Measurements from ENCODE around the gene NLE1. TPM values are rescaled to one million over a fixed set of nuclear protein-coding genes. Genes with fewer than 3 reads are reported as not detected.

Gene NLE1
- polyA plus RNA-seq, 1 donor (not counting 4 experiments of a cell fraction or from before 2014, with no cell fraction given), result 13.5 TPM

DNA sequence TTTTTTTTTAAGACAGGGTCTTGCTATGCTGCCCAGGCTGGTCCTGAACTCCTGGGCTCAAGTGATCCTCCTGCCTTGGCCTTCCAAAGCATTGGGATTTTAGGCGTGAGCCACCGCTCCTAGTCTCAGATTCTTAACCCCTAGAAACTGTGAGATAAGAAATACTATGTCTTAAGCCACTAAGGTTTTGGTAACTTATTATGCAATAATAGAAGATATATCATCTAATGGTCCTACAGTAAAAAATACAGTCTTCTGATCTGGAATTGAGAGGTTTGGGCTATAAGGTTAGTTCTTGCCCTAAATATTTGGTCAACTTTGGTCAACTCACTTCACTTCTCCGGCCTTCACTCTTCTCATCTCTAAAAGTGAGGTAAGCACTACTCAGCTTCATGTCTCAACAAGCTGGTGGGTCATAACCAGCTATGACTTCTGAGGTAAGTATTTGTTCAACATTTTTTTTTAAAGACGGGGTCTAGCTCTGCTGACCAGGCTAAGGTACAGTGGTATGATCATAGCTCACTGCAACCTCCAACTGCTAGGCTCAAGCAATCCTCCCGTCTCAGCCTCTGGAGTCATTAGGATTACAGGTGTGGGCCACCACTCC lies 37.2 kb downstream of the NLE1 start:
- Histone ChIP-seq H3K36me3 (ENCODE audit: control insufficient read depth in 2 of 2, extremely low read depth in 1 of 2, insufficient read depth in 2 of 2, low read length in 2 of 2) (peaks cover 3 to 4% of the 10 kb centered on the region in 2 experiments), H4K20me1 (ENCODE audit: control insufficient read depth, extremely low read depth, insufficient read depth, low read length) (no peaks in the 10 kb centered on the region), H3K9ac (ENCODE audit: control insufficient read depth, extremely low read depth, insufficient read depth, low read length) (no peak overlapping the region), H3K9me3 (ENCODE audit: control insufficient read depth, low read depth, low read length) (no peaks in the 10 kb centered on the region), H3K9me1 (ENCODE audit: control insufficient read depth, extremely low read depth, insufficient read depth, low read length) (no peaks in the 10 kb centered on the region), H3K4me1 (ENCODE audit: control insufficient read depth, extremely low read depth, insufficient read depth, low read length) (no peaks in the 10 kb centered on the region), H3K27ac (ENCODE audit: control insufficient read depth, insufficient read depth, low read length) (no peak overlapping the region), H3K4me2 (ENCODE audit: control insufficient read depth, extremely low read depth, insufficient read depth, low read depth, low read length) (no peak overlapping the region), H3K79me2 (ENCODE audit: control insufficient read depth, insufficient read depth, low read length) (no peaks in the 10 kb centered on the region), H3K4me3 (ENCODE audit: control insufficient read depth in 2 of 3, extremely low read depth in 1 of 3, insufficient read depth in 2 of 3, low read depth in 1 of 3, low read length in 3 of 3) (no peak overlapping the region), H2AFZ (ENCODE audit: control insufficient read depth, low read length) (no peak overlapping the region), H3K27me3 (ENCODE audit: control insufficient read depth, extremely low read depth, insufficient read depth, low read length) (no peaks in the 10 kb centered on the region)
- dilution Hi-C loops (cut with MboI; ENCODE audit: extremely low pct_ligation_motif_present, low sequenced_read_pairs), result no loop called here
- no peak for DNase-seq (ENCODE audit: low read depth, low spot score)
- TF ChIP-seq EZH2 (IDR thresholded peaks at IDR 0.05; ENCODE audit: low read length), result no peak
- TF ChIP-seq, protein P1, sequence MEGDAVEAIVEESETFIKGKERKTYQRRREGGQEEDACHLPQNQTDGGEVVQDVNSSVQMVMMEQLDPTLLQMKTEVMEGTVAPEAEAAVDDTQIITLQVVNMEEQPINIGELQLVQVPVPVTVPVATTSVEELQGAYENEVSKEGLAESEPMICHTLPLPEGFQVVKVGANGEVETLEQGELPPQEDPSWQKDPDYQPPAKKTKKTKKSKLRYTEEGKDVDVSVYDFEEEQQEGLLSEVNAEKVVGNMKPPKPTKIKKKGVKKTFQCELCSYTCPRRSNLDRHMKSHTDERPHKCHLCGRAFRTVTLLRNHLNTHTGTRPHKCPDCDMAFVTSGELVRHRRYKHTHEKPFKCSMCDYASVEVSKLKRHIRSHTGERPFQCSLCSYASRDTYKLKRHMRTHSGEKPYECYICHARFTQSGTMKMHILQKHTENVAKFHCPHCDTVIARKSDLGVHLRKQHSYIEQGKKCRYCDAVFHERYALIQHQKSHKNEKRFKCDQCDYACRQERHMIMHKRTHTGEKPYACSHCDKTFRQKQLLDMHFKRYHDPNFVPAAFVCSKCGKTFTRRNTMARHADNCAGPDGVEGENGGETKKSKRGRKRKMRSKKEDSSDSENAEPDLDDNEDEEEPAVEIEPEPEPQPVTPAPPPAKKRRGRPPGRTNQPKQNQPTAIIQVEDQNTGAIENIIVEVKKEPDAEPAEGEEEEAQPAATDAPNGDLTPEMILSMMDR (optimal IDR thresholded peaks at IDR 0.05 in 1 of 3, IDR thresholded peaks at IDR 0.05 in 1 of 3, conservative IDR thresholded peaks at IDR 0.05 in 1 of 3; ENCODE audit: extremely low read depth in 1 of 3, insufficient read depth in 2 of 3, low read length in 3 of 3), result no peak
- no peak for FAIRE-seq

DNA sequence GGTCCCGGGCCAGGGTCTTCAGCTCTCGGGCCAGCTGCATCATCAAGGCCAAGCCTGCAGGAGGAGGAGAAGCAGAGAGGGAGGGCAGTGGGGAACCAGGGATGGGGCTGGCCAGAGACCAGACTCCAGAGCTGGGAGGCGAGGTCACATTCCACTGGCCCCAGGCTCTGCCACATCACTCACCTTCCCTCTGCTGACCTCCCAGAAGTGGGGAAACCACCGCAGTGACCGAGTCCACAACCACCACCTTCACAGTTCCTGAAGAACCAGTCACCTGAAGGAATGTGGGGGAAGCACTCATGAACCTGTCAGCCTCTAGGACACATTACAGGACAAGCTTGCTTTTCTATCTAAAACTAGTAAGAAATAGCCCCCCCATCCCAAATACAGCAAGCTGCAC lies 38.8 kb downstream of the NLE1 start:
- Histone ChIP-seq H3K27ac (ENCODE audit: control insufficient read depth, insufficient read depth, low read length) (no peak overlapping the region), H3K9me1 (ENCODE audit: control insufficient read depth, extremely low read depth, insufficient read depth, low read length) (no peaks in the 10 kb centered on the region), H3K9me3 (ENCODE audit: control insufficient read depth, low read depth, low read length) (no peaks in the 10 kb centered on the region), H3K79me2 (ENCODE audit: control insufficient read depth, insufficient read depth, low read length) (no peaks in the 10 kb centered on the region), H3K4me1 (ENCODE audit: control insufficient read depth, extremely low read depth, insufficient read depth, low read length) (no peaks in the 10 kb centered on the region), H2AFZ (ENCODE audit: control insufficient read depth, low read length) (no peak overlapping the region), H3K4me3 (ENCODE audit: control insufficient read depth in 2 of 3, extremely low read depth in 1 of 3, insufficient read depth in 2 of 3, low read depth in 1 of 3, low read length in 3 of 3) (no peak overlapping the region), H3K36me3 (ENCODE audit: control insufficient read depth in 2 of 2, extremely low read depth in 1 of 2, insufficient read depth in 2 of 2, low read length in 2 of 2) (peaks cover 3 to 4% of the 10 kb centered on the region in 2 experiments), H3K27me3 (ENCODE audit: control insufficient read depth, extremely low read depth, insufficient read depth, low read length) (no peaks in the 10 kb centered on the region), H4K20me1 (ENCODE audit: control insufficient read depth, extremely low read depth, insufficient read depth, low read length) (no peaks in the 10 kb centered on the region), H3K9ac (ENCODE audit: control insufficient read depth, extremely low read depth, insufficient read depth, low read length) (no peak overlapping the region), H3K4me2 (ENCODE audit: control insufficient read depth, extremely low read depth, insufficient read depth, low read depth, low read length) (no peak overlapping the region)
- dilution Hi-C loops (cut with MboI; ENCODE audit: extremely low pct_ligation_motif_present, low sequenced_read_pairs), result no loop called here
- FAIRE-seq (no peak), DNase-seq (ENCODE audit: low read depth, low spot score) (no peak)
- no peak for TF ChIP-seq EZH2 (IDR thresholded peaks at IDR 0.05; ENCODE audit: low read length)
- TF ChIP-seq, protein P1 (optimal IDR thresholded peaks at IDR 0.05 in 1 of 3, IDR thresholded peaks at IDR 0.05 in 1 of 3, conservative IDR thresholded peaks at IDR 0.05 in 1 of 3; ENCODE audit: extremely low read depth in 1 of 3, insufficient read depth in 2 of 3, low read length in 3 of 3), result no peak
